NCI-H446 (cell line): Measurements from ENCODE around the gene CIT.

ENCODE experiments used
- DNase-seq, 2 experiments: peaks; one replicate each; lab custom pipeline; 2025; lab: John Stamatoyannopoulos, UW

Gene CIT

GRCh38 chr12:119803381-119803791, 73.7 kb downstream of the CIT start:
- DNase-seq, result peak in 1 of 2 experiments; percentile 60

DNA sequence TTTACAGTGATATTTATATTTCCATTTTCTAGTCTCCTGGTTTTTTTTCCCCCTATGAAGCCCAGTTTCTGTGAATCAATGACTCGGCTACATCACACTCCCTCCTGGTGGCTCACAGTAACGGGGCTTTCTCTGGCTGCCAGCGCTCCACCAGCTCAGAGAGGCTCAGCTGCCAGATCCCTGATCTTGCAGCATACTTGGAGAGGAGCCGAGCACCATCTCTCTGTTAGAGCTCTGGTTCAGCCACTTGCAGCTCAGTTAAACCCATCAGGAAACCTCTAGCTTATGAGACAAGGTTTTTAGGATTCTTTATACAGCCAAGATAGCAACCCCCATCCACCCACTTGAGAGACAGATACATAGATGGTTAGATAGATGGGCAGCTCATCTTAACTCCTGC, 74.6 kb downstream of the CIT start:
- DNase-seq, result peak; percentile 16 to 82

DNA sequence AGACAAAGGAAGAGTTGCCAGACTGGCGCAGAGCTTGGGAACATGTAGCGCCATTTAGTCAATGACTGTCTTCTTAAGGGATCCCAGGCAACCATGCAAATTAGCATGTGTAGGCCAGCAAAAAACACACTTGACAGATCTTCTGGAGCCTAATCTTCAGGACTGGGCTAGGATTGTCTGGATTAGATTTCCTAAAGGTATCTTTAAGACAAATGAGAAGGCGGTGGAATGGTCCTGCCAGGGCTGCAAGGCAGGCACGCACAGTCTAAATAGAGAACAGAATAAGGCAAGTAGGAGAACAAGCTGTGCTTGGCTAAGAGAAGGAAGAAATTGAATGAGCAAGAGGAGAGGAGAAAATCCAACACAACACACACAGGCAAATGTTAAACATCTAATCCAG, 80.0 kb downstream of the CIT start:
- no peak for DNase-seq

- DNase-seq, result no peak
Measured at GRCh38 chr12:119796292-119796691, 80.8 kb downstream of the CIT start.

- DNase-seq, result no peak
Measured at GRCh38 chr12:119791453-119791852, 85.7 kb downstream of the CIT start.

DNA sequence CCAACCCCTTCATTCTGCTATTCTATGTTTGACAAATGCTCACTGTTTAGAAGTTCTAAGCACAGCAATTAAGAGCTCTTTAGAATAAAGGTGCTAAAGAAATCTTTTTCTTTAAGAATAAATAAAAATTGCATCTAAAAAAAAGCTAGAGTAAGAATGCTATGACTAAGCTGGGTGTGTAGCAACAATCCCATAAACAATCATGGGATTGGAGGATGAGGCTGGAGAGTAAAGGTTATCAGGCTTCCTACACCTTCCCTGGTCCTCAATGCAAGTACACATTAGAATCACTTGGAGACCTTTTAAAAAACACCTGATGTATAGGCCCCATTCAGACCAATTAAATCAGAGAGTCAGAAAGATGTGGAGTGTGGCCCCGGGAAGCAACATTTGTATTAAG, 88.3 kb downstream of the CIT start:
- no peak for DNase-seq

GRCh38 chr12:119786539-119786938, 90.6 kb downstream of the CIT start:
- no peak for DNase-seq

DNA sequence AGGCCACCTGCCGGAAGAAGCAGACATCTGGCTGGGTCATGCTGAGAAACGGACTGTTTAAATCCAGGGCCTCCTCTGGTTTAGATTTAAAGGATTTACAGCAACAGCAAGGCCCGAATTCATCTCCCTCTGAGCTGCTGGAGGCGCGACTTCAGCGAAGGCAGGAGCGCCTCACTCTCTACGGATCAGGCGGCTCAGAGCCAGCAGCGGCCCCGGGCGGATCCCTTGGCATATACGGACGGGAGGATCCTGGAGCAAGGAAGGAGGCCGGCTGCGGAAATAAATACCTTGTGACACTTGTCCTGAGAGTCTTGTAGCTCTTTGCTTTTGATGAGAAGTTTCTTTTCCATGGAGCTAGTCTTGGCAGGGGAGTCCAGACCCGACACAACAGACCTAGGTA, 92.4 kb downstream of the CIT start:
- DNase-seq, result no peak

- no peak for DNase-seq
Measured at GRCh38 chr12:119783787-119784186, 93.3 kb downstream of the CIT start.

DNA sequence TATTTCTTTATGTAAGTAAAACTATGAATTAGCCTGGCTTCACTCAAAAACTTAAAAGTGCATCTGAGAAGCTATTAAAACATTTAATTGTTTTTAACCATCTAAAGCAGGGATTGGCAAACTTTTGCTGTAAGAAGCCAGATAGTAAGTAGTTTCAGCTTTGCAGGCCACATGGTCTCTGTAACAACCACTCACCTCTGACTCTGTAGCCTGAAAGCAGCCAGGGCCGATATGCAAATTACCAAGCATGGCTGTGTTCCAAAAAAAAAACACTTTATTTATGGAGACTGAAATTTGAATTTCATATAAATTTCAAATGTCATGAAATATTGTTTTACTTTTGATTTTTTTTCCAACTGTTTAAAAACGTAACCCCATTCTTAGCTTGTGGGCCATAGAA, 95.3 kb downstream of the CIT start:
- DNase-seq, result no peak

DNA sequence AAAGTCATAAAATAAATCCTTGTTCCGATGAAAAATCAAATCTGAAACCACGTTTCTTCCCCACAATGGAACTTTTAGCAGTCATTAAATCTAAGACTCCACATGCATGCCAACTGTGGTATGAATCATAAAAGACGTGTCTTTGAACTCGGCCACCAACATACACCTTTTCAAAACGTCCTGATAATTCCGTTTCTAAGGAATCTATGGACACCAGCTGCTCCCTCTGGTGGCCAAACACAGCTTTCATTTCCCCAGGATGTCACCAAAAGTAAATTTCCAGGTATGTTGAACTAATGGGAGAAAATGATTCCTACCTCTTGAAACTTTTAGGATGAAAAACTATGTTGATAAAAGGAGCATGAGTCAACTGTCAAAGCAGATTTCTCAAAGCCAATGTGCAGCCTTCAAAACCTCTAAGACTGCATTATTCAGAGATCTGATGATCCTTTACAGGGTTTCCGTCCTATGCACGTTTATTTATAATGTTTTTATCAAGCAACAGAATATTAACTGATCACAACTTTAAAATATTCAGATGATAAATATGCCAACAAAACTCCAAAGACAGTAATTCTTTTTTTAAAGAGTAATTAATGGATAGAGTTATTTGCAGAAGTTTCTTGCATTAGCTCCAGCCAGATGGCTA, 96.2 kb downstream of the CIT start:
- DNase-seq, result peak in 1 of 2 experiments; percentile 16

DNA sequence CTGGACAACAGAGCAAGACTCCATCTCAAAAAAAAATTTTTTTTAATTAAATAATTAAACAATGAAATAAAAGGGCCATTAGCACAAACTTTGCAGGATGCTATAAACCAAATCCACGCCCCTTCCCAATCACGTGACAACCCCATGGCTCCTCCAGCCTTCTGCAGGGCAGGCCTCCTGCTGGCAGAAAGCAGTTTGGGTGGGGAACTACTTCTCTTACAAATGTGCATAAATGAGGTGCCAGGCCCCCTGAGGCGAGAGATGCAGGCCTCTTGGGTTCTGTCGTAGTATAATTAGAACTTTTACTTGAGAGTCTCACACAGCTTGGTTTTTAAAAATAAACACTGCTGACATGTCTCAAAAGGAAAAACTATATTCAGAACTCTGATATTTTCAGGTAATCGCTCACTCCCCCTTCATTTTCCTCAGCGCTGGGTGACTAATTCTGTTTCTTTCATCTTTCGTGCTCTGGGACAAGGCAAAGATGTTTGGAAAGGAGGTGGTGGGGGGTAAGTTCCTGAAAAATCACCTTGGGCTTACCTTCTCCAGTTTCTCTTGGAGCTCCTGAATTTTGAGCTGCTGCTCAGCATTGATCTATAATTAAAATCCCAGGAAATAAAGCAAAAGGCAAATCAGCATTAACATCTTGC, 101.7 kb downstream of the CIT start:
- no peak for DNase-seq

DNA sequence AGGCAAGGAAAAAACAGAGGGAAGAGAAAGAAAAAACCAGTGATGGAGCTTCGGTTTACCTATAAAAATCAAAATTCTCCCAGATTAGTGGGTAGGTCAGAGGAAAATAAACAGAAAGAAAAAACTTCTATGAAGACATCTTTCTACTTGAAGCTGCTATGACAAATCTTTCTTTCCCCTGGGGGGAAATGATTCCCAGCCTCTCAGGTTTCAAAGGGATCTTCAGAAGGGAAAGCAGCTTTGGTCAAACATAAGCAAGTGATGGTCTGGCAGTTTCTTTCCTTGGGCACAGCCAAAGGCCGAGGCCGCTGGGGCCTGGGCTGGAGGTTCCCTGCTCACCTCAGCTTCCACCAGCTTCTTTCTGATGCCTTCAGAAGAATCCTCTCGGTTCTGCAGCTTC, 104.7 kb downstream of the CIT start:
- DNase-seq, result no peak

- no peak for DNase-seq
Measured at GRCh38 chr12:119770146-119770545, 107.0 kb downstream of the CIT start.

DNA sequence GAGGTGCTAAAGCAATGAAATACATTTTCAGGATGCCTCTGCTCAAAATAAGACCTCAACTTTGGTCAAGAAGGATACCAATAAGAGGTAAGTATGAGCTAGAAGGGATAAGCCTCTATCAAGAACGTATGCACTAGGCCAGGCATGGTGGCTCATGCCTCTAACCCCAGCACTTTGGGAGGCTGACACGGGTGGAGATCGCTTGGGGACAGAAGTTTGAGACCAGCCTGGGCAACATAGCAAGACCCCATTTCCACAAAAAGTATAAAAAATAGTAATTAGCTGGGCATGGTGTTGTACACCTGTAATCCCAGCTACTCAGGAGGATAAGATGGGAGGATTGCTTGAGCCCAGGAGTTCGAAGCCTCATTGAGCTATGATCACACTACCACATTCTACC, 114.5 kb downstream of the CIT start:
- no peak for DNase-seq

- no peak for DNase-seq
Measured at GRCh38 chr12:119758722-119759121, 118.4 kb downstream of the CIT start.

DNA sequence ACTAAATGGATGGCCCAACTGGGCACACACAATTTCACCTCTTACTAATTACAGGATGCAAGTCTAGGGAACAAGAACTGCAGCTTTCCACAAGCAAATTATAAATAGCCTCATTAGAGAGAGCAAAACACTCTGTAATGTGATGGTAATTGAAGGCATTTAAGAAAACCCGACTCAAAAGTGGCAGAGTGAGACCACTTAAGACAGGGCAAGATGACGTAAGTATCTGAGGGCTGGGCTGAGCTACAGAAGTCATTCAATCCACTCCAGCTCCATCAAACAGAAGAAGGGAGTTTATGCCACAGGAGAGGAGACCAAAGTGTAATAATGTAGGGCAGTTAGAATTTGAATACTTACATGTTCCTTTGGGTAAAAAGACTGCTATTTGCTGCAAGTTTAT, 118.9 kb downstream of the CIT start:
- DNase-seq, result no peak

DNA sequence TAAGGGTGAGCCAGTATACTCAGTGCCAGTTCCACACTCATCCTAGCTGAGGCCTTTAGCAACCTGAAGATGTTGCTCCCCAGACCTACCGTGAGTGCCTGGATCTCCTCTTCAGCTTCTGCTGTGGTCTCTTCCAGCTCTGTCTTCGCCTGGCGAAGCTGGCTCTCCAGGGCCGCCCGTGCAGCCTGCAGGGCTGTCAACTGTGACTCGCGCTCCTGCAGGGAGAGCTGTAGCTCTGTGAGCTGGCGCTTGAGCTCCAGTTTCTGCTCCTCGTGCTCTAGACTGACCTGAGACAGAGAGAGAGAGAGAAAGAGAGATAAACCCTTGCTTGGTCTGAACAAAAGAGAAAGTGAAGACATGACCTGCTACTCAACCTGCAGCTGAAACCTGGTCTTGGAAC, 125.2 kb downstream of the CIT start:
- no peak for DNase-seq

DNA sequence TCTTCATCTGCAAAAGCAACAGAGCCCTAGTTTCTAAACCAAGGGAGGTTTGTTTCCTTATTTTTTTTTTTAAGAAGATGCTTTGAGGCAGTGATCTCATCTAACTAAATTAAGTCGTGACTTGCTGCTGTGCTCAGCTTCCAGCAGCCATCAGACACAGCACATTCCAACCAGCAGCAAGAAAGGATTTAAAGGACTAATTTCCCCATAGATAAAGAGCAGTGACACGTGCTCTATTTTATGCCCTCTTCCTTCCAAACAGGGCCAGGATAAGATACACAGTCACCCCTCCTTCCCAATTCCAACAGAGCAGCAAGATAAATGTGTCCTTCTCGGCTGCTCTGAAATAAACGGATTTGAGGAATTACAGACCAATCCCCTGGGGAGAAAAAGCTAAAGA, 127.5 kb downstream of the CIT start:
- no peak for DNase-seq

DNA sequence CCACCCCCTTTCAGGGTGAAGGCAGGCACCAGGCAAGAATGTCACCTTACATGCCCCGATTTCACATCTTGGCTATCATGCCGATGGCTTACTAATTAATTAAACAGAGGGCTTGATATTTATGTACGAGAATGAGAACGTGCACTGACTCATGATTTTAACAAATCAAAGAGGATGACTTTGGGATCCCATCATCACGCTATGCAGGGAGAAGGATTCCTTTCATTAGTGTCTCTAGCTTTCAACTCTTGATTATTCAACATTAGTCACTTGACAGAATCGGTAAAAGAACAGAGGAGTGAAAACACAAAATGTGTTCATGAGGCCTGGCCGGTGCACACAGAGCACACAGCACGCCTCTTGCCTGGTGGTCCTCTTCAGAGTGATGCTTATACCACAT, 128.6 kb downstream of the CIT start:
- DNase-seq, result no peak

GRCh38 chr12:119746169-119746568, 131.0 kb downstream of the CIT start:
- no peak for DNase-seq

GRCh38 chr12:119744900-119745606, 132.1 kb downstream of the CIT start:
- DNase-seq, result no peak

DNA sequence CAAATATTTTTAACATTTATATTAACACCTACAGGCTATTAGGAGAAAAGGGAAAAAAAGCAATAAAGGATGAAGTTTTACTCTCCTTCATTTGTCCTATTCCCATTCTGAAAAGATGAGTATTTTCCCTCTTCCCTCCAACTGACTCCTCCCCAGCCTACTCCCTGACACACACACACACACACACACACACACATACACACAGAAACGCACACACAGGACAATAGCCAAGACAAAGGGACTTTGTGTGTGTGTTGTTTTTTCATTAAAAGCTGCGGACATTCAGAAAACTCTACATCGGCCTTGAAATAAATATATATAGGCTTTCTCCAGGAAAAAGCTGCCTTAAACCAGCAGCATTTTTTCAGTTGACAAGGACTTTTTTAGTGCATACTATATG, 134.4 kb downstream of the CIT start:
- DNase-seq, result no peak
